HL-60 (cell line): ENCODE data around the gene SH3BP5.

Experiments used
- DNase-seq, 2 experiments: peaks; one replicate each; pipeline ENCODE4 v3.0.0-alpha.2; 2010 to 2020; ENCODE audit warnings: low read depth in 1 of 2, low spot score in 1 of 2
- H3K27ac ChIP-seq: fragments of 250-450 bp; sonication (Bioruptor Pico); replicated peaks from 2 replicates; pipeline ENCODE4 v1.5.1; 2020; ENCODE audit warnings: mild to moderate bottlenecking, moderate library complexity
- H3K27me3 ChIP-seq: fragments of 250-450 bp; sonication (Bioruptor Pico); 2 replicates; pipeline ENCODE4 v1.5.1; 2021; ENCODE audit warnings: mild to moderate bottlenecking, moderate library complexity; ENCODE audit not compliant: insufficient read depth, poor library complexity, severe bottlenecking
- H3K4me3 ChIP-seq: replicated peaks from 2 replicates; pipeline ENCODE4 v1.5.1; 2011; ENCODE audit warnings: mild to moderate bottlenecking, control low read depth, low read length; ENCODE audit not compliant: insufficient read depth
- CTCF ChIP-seq: IDR thresholded peaks from one replicate; pipeline ENCODE4 v1.5.1; 2011; ENCODE audit warnings: low read length, control low read depth, inconsistent platforms; ENCODE audit not compliant: insufficient read depth
- GABPA ChIP-seq: IDR thresholded peaks from 2 replicates; pipeline ENCODE4 v1.6.1; 2012; ENCODE audit warnings: low read depth
- POLR2AphosphoS5 ChIP-seq: IDR thresholded peaks from 2 replicates; pipeline ENCODE4 v1.6.1; 2012; ENCODE audit warnings: low read depth
- REST ChIP-seq: IDR thresholded peaks from 2 replicates; pipeline ENCODE4 v1.6.1; 2012; ENCODE audit warnings: low read depth; ENCODE audit not compliant: insufficient replicate concordance
- SPI1 ChIP-seq: IDR thresholded peaks from 2 replicates; pipeline ENCODE4 v1.6.1; 2012; ENCODE audit warnings: low read depth, mild to moderate bottlenecking, borderline replicate concordance

SH3BP5 gene

GRCh38 chr3:15307580-15307979 is 24.8 kb downstream of the SH3BP5 start:
- TF ChIP-seq GABPA (no peak), POLR2AphosphoS5 (no peak), REST (no peak), SPI1 (no peak), CTCF (no peak)
- DNase-seq: no peak
- H3K4me3 ChIP-seq: no peak overlapping the region

GRCh38 chr3:15306979-15307359 is 25.4 kb downstream of the SH3BP5 start:
- Histone ChIP-seq H3K4me3 (no peak overlapping the region), H3K27ac (no peak overlapping the region), H3K27me3 (no peaks in the 10 kb centered on the region)
- no peak for DNase-seq
- TF ChIP-seq CTCF (no peak), GABPA (no peak), POLR2AphosphoS5 (no peak), SPI1 (no peak), REST (no peak)

More at GRCh38 chr3:15307580-15307979, 24.8 kb downstream of the SH3BP5 start:
- Histone ChIP-seq H3K27me3 (no peaks in the 10 kb centered on the region), H3K27ac (no peak overlapping the region)

- TF ChIP-seq GABPA: no peak
- TF ChIP-seq SPI1: no peak
- TF ChIP-seq POLR2AphosphoS5: no peak
- TF ChIP-seq CTCF: no peak
- no peak for TF ChIP-seq REST
- Histone ChIP-seq H3K4me3 (no peak overlapping the region), H3K27me3 (no peaks in the 10 kb centered on the region), H3K27ac (no peak overlapping the region)
- no peak for DNase-seq
These were observed 27.0 kb downstream of the SH3BP5 start for GRCh38 chr3:15305359-15305844.
